ENCODE results near the gene CAND2. TPM values are rescaled to one million over a fixed set of nuclear protein-coding genes. Genes with fewer than 3 reads are reported as not detected.

Gene CAND2
- total and polyA plus RNA-seq, 2 donors: 0.42 to 1.4 TPM

DNA sequence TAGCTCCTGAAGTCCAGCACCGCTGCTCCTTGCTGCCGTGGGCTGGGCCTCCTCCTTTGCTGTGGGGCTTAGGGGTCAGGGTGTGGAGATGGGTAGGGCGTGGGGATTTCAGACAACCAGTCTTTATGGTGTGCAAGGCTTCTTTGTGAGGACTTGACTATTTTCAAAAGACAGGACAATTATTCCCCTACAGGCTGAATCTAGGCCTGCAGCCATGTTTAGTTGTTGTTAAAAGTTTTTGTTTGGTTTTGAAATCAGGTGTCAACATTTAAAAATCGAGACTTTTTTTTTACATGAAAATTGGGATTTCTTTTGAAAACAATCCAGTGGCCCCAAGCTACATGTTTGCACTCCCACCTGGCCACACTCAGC lies 34.3 kb downstream of the CAND2 start:
- Histone ChIP-seq H3K4me3 (ENCODE audit: low read length in 2 of 2) (no peak overlapping the region), H3K27me3 (ENCODE audit: control insufficient read depth in 2 of 2, insufficient read depth in 1 of 2, low read length in 1 of 2) (no peaks in the 10 kb centered on the region), H3K9me3 (ENCODE audit: control insufficient read depth in 2 of 2, insufficient read depth in 1 of 2, low read length in 1 of 2) (no peaks in the 10 kb centered on the region), H3K36me3 (ENCODE audit: control insufficient read depth in 2 of 2, insufficient read depth in 2 of 2, low read length in 1 of 2) (peaks cover 41 to 53% of the 10 kb centered on the region in 2 donors), H3K4me1 (ENCODE audit: control insufficient read depth in 2 of 2, insufficient read depth in 2 of 2, low read length in 2 of 2) (no peaks in the 10 kb centered on the region), H3K27ac (ENCODE audit: low read depth in 1 of 2, low read length in 1 of 2) (no peak overlapping the region)
- DNase-seq (ENCODE audit: low read depth in 6 of 9, low spot score in 9 of 9): no peak
- WGBS: 98% methylated on average over 4 of the region's 4 CpGs

DNA sequence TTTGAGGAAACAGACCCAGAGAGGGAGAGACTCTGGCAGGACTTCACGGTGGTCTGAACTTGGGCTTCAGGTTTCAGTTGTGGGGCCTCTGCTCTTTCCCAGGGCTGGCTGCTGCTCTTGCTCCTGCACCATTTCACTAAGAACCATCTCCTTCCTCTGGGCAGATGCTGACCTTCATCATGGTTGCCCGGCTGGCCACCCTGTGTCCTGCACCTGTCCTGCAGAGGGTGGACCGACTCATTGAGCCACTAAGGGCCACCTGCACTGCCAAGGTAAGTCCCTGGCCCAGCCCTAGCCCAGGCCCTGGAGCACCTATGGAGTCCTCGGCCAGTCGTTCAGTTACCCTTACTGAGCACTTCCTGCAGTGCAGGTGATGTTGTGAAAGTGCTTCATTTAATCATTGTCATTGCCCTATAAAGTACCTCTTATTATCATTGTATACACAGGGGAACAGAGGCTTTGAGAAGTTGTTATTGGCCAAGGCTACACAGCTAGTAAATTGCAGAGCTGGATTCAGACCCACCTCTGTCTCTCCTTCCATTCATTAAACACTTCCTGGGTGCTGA lies 34.9 kb downstream of the CAND2 start:
- WGBS: 92% methylated on average over 5 of the region's 5 CpGs
- H3K36me3 ChIP-seq (ENCODE audit: control insufficient read depth in 2 of 2, insufficient read depth in 2 of 2, low read length in 1 of 2): peaks cover 48 to 60% of the 10 kb centered on the region in 2 donors
- no peaks in the 10 kb centered on the region for H3K27me3 ChIP-seq (ENCODE audit: control insufficient read depth in 2 of 2, insufficient read depth in 1 of 2, low read length in 1 of 2)
- H3K4me3 ChIP-seq (ENCODE audit: low read length in 2 of 2): no peak overlapping the region
- no peak overlapping the region for H3K27ac ChIP-seq (ENCODE audit: low read depth in 1 of 2, low read length in 1 of 2)
- DNase-seq (ENCODE audit: low read depth in 6 of 9, low spot score in 9 of 9): no peak
- no peaks in the 10 kb centered on the region for H3K4me1 ChIP-seq (ENCODE audit: control insufficient read depth in 2 of 2, insufficient read depth in 2 of 2, low read length in 2 of 2)
- no peaks in the 10 kb centered on the region for H3K9me3 ChIP-seq (ENCODE audit: control insufficient read depth in 2 of 2, insufficient read depth in 1 of 2, low read length in 1 of 2)

DNA sequence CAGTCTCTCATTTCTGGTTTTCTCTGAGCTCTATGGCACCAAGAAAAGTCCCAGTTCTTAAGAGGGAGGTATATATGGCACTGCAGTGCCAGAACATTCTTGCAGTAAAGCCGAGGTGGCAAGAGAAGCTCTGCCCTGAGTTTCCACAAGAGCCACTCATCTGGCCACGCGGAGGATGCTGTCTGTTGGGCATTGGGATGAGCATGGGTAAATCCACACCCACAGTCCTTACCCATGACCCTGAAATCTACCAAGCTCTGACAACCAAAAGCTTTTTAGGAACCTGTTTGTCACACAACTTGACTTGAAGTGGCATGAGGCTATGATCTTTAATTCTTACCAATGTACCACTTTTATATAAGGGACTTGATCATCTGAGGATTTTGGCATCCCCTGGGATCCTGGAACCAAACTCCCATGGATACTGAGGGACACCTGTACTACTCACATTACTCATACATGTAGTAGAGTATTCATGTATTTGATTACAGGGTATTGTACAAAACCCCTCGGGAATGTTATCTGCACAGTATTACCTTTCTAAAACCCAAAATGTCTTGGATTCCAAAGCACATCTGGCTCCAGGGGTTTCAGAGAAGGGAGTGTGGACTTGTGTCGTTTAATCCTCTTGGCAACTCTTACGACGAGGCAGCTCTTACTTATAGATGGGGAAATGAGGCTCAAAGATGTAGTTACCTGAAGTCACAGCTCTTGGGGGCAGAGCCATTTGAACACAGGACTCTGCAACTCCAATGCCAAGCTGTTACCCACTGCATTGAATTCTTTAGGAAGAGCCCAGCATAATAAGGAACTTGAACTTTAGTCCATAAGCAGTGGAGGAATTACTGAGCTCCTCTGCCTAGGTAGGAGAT lies 36.1 kb downstream of the CAND2 start:
- Histone ChIP-seq H3K4me3 (ENCODE audit: low read length in 2 of 2) (no peak overlapping the region), H3K27me3 (ENCODE audit: control insufficient read depth in 2 of 2, insufficient read depth in 1 of 2, low read length in 1 of 2) (no peaks in the 10 kb centered on the region), H3K27ac (ENCODE audit: low read depth in 1 of 2, low read length in 1 of 2) (no peak overlapping the region), H3K9me3 (ENCODE audit: control insufficient read depth in 2 of 2, insufficient read depth in 1 of 2, low read length in 1 of 2) (no peaks in the 10 kb centered on the region), H3K36me3 (ENCODE audit: control insufficient read depth in 2 of 2, insufficient read depth in 2 of 2, low read length in 1 of 2) (peaks cover 60 to 63% of the 10 kb centered on the region in 2 donors), H3K4me1 (ENCODE audit: control insufficient read depth in 2 of 2, insufficient read depth in 2 of 2, low read length in 2 of 2) (no peaks in the 10 kb centered on the region)
- DNase-seq (ENCODE audit: low read depth in 6 of 9, low spot score in 9 of 9): no peak
- 95% methylated on average over 7 of the region's 7 CpGs for WGBS

DNA sequence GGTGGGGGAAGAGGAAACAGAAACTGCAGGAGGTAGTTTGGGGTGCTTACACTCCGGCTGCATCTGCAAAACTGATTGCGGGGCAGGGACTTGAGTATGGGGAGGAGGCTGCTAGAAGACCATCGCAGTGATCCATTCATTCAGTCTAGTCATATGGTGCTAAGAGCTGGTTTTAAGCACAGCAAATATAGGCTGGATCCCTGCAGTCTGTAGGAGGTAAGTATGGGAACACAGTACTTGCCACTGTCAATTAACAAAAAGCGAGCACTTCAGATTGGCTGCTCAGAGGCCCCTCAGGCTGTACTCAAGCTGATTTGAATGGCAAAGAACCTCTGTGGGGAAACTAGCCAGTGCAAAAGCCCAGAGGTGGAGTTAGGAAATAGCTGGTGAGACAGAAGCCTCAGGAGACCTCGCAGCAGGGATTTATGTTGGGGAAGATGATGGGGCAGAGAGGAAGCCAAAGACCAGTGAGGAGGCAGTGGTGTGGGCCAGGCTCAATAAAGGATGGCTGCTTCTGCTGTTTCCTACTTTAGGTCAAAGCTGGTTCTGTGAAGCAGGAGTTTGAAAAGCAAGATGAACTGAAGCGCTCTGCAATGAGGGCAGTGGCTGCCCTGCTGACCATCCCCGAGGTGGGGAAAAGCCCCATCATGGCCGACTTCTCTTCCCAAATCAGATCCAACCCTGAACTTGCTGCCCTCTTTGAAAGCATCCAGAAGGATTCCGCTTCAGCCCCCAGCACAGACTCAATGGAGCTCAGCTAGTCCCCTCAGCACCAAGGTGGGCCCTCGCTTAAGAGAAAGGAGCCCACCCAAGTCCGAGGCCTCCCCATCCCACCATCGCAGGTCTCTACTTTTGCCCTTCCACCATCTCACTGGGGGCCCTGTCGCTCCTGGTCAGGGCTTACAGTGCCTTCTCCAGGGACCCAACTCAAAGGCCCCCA lies 37.0 kb downstream of the CAND2 start:
- Histone ChIP-seq H3K36me3 (ENCODE audit: control insufficient read depth in 2 of 2, insufficient read depth in 2 of 2, low read length in 1 of 2) (peaks cover 68 to 71% of the 10 kb centered on the region in 2 donors), H3K27ac (ENCODE audit: low read depth in 1 of 2, low read length in 1 of 2) (no peak overlapping the region), H3K4me1 (ENCODE audit: control insufficient read depth in 2 of 2, insufficient read depth in 2 of 2, low read length in 2 of 2) (peaks cover 0 to 6% of the 10 kb centered on the region in 2 donors), H3K9me3 (ENCODE audit: control insufficient read depth in 2 of 2, insufficient read depth in 1 of 2, low read length in 1 of 2) (no peaks in the 10 kb centered on the region), H3K27me3 (ENCODE audit: control insufficient read depth in 2 of 2, insufficient read depth in 1 of 2, low read length in 1 of 2) (no peaks in the 10 kb centered on the region), H3K4me3 (ENCODE audit: low read length in 2 of 2) (no peak overlapping the region)
- DNase-seq (ENCODE audit: low read depth in 6 of 9, low spot score in 9 of 9): no peak
- WGBS: 90% methylated on average over 13 of the region's 13 CpGs

DNA sequence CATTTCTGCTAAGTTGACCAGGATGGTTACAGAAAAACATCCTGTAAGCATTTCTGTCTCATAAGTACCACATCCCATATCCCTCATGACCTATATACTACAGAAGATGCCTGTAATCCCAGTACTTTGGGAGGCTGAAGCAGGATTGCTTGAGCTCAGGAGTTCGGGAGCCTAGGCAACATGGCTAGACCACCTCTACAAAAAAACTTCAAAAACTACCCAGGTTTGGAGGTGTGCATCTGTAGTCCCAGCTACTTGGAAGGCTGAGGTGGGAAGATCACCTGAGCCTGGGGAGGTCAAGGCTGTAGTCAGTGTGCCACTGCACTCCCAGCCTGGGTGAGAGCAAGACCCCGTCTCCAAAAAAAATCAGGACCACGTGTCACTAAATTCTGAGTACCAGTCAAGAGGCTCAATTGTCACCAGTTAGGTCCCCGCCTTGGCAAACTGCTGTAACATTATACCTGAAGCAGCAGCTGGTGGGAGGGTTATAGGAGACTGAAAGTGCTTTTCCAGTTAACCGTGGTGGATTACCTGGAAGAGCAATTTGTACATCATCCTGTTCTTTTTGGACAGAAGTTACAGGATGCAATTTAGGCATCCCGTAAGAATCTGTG lies 38.7 kb downstream of the CAND2 start:
- 95% methylated on average over 6 of the region's 6 CpGs for WGBS
- Histone ChIP-seq H3K4me3 (ENCODE audit: low read length in 2 of 2) (no peak overlapping the region), H3K27me3 (ENCODE audit: control insufficient read depth in 2 of 2, insufficient read depth in 1 of 2, low read length in 1 of 2) (no peaks in the 10 kb centered on the region), H3K27ac (ENCODE audit: low read depth in 1 of 2, low read length in 1 of 2) (no peak overlapping the region), H3K4me1 (ENCODE audit: control insufficient read depth in 2 of 2, insufficient read depth in 2 of 2, low read length in 2 of 2) (peaks cover 4 to 18% of the 10 kb centered on the region in 2 donors), H3K36me3 (ENCODE audit: control insufficient read depth in 2 of 2, insufficient read depth in 2 of 2, low read length in 1 of 2) (peaks cover 78 to 84% of the 10 kb centered on the region in 2 donors), H3K9me3 (ENCODE audit: control insufficient read depth in 2 of 2, insufficient read depth in 1 of 2, low read length in 1 of 2) (no peaks in the 10 kb centered on the region)
- DNase-seq (ENCODE audit: low read depth in 6 of 9, low spot score in 9 of 9): no peak

DNA sequence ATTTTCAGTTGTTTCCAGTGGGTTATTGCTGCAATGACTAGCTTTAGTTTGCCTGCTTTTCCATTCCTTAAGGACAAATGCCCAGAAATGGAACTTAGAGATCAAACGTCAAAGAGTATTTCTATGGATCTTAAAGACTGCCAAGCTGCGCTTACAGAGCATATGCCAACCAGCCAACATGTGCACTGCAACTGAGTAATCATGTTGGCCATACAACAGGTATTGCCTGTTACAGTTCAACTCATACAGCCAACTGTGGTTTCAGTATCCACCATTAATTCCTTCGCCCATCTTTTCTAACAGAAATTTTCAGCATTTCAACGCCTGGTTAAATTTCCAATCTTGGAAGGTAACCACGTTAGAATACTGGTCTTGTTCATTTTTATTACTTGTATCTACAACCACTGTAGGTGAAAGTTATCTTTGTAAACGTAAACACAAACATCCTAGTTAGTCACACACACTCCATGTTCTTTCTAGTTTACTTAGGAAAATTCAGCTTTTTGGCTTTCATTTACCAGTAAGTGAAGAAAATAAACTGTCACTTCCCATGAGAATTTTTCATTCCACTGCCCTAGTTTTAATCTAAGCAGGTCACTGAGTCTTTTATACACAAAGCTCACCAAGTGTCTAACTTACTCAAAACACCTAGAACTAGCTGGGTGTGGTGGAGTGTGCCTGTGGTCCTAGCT lies 41.0 kb downstream of the CAND2 start:
- Histone ChIP-seq H3K4me1 (ENCODE audit: control insufficient read depth in 2 of 2, insufficient read depth in 2 of 2, low read length in 2 of 2) (peaks cover 4 to 25% of the 10 kb centered on the region in 2 donors), H3K36me3 (ENCODE audit: control insufficient read depth in 2 of 2, insufficient read depth in 2 of 2, low read length in 1 of 2) (peaks cover 62 to 75% of the 10 kb centered on the region in 2 donors), H3K27me3 (ENCODE audit: control insufficient read depth in 2 of 2, insufficient read depth in 1 of 2, low read length in 1 of 2) (no peaks in the 10 kb centered on the region), H3K9me3 (ENCODE audit: control insufficient read depth in 2 of 2, insufficient read depth in 1 of 2, low read length in 1 of 2) (no peaks in the 10 kb centered on the region), H3K4me3 (ENCODE audit: low read length in 2 of 2) (no peak overlapping the region), H3K27ac (ENCODE audit: low read depth in 1 of 2, low read length in 1 of 2) (no peak overlapping the region)
- no peak for DNase-seq (ENCODE audit: low read depth in 6 of 9, low spot score in 9 of 9)
- WGBS: 95% methylated on average over 6 of the region's 6 CpGs

DNA sequence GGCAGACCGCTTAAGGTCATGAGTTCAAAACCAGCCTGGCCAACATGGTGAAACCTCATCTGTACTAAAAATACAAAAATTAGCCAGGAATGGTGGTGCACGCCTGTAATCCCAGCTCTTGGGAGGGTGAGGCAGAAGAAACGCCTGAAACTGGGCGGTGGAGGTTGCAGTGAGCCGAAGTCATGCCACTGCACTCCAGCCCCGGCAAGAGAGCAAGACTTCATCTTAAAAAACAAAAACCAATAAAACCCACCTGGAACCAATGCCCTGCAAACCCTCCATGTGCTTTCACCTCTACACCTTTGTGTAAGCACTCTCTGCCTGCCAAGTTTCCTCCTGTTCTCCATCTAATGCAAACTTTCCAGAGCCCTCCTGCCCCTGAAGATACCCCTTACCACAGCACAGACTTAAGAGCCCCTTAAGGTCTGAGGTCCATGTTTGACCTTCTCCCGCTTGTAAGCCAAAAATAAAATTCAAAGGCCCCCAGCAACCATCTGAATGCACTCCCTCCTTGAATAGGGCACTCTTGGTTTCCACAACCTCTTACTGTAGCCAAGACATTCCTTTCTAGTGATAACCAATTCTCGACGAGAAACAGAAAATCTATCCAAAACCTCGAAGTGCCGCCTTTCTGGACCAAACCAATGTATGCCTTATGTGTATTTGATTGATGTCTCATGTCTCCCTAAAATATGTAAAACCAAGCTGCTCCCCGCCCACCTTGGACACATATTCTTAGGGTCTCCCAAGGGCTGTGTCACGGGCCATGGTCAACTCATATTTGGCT lies 41.9 kb downstream of the CAND2 start:
- 97% methylated on average over 13 of the region's 13 CpGs for WGBS
- no peaks in the 10 kb centered on the region for H3K9me3 ChIP-seq (ENCODE audit: control insufficient read depth in 2 of 2, insufficient read depth in 1 of 2, low read length in 1 of 2)
- H3K36me3 ChIP-seq (ENCODE audit: control insufficient read depth in 2 of 2, insufficient read depth in 2 of 2, low read length in 1 of 2): peaks cover 53 to 67% of the 10 kb centered on the region in 2 donors
- DNase-seq (ENCODE audit: low read depth in 6 of 9, low spot score in 9 of 9): no peak
- no peak overlapping the region for H3K4me3 ChIP-seq (ENCODE audit: low read length in 2 of 2)
- no peaks in the 10 kb centered on the region for H3K27me3 ChIP-seq (ENCODE audit: control insufficient read depth in 2 of 2, insufficient read depth in 1 of 2, low read length in 1 of 2)
- H3K27ac ChIP-seq (ENCODE audit: low read depth in 1 of 2, low read length in 1 of 2): no peak overlapping the region
- H3K4me1 ChIP-seq (ENCODE audit: control insufficient read depth in 2 of 2, insufficient read depth in 2 of 2, low read length in 2 of 2): peaks cover 4 to 25% of the 10 kb centered on the region in 2 donors

All from thymus (tissue), 11 donors.